Effector memory CD8-positive, alpha-beta T cell (primary cell): ENCODE measurements around the gene AKAP14.
A peak's percentile ranks its signal among the peaks of the same experiment; 100 is the strongest.

Experiments used
- ATAC-seq: fragments of 150-1000 bp; cut with Tn5 transposase; replicated peaks from 2 replicates; pipeline ENCODE4 v1.10.0; 2021; ENCODE audit warnings: mild to moderate bottlenecking, moderate library complexity
- DNase-seq, 3 experiments: peaks; one replicate each; pipeline ENCODE4 v3.0.0; 2021
- H3K27ac Mint-ChIP-seq, 2 donors: one replicate each; pipeline ENCODE4 v1.8.0; 2022; ENCODE audit warnings: mild to moderate bottlenecking in 2 of 2, mixed read lengths in 2 of 2, moderate library complexity in 2 of 2
- H3K27me3 Mint-ChIP-seq, 2 donors: one replicate each; pipeline ENCODE4 v1.8.0; 2022; ENCODE audit warnings: mixed read lengths in 2 of 2
- H3K36me3 Mint-ChIP-seq: one replicate; pipeline ENCODE4 v1.8.0; 2022; ENCODE audit warnings: mild to moderate bottlenecking, moderate library complexity, mixed read lengths; ENCODE audit not compliant: insufficient read depth
- H3K4me1 Mint-ChIP-seq, 2 donors: one replicate each; pipeline ENCODE4 v1.8.0; 2022; ENCODE audit warnings: low read depth in 2 of 2, mixed read lengths in 2 of 2
- H3K4me3 Mint-ChIP-seq, 2 donors: one replicate each; pipeline ENCODE4 v1.8.0; 2022; ENCODE audit warnings: mild to moderate bottlenecking in 2 of 2, mixed read lengths in 2 of 2, moderate library complexity in 2 of 2
- H3K9me3 Mint-ChIP-seq, 2 donors: one replicate each; pipeline ENCODE4 v1.8.0; 2022; ENCODE audit warnings: mixed read lengths in 2 of 2
- total RNA-seq, 9 experiments: gene quantifications; one replicate each; lab custom pipeline; 2026; lab: John Stamatoyannopoulos, UW

Gene AKAP14
- total RNA-seq, result 0 to 0.06 (median 0) reads per million in 9 experiments

- H3K4me1 Mint-ChIP-seq, result no peaks in the 10 kb centered on the region
- H3K4me3 Mint-ChIP-seq, result no peak within 1 kb of the TSS
- H3K27me3 Mint-ChIP-seq, result no peaks in the 10 kb centered on the region
- H3K27ac Mint-ChIP-seq, result no peak within 1 kb of the TSS
- no peaks in the 10 kb centered on the region for H3K9me3 Mint-ChIP-seq
- H3K36me3 Mint-ChIP-seq, result peaks cover 4% of the 10 kb centered on the region
- no peak for ATAC-seq
- DNase-seq, result no peak
These were observed at the start of gene AKAP14 for GRCh38 chrX:119895843-119896326. TSS of gene AKAP14 (plus strand) at chrX:119895893. CDS start at chrX:119903224, 7,331 bp downstream.

- Mint-ChIP-seq H3K36me3 (peaks cover 42% of the 10 kb centered on the region), H3K27me3 (peaks cover 0 to 8% of the 10 kb centered on the region in 2 donors), H3K9me3 (no peaks in the 10 kb centered on the region), H3K4me3 (peak within 1 kb of the TSS; percentile 96 to 100), H3K27ac (peak within 1 kb of the TSS; percentile 94 to 100), H3K4me1 (peaks cover 8 to 13% of the 10 kb centered on the region in 2 donors)
- peak; percentile 87 to 90 (median 87) for DNase-seq
- ATAC-seq, result peak; percentile 97
These were observed 43.0 kb upstream of the AKAP14 start, which contains the start of gene UPF3B for GRCh38 chrX:119852382-119853353. TSS of gene UPF3B (minus strand) at chrX:119852963. CDS start at chrX:119852928, 35 bp downstream.

- peak overlapping the region; percentile 94 to 100 for H3K27ac Mint-ChIP-seq
These were observed 42.2 kb upstream of the AKAP14 start for GRCh38 chrX:119853444-119853843.

GRCh38 chrX:119870626-119871131 is 25.0 kb upstream of the AKAP14 start:
- Mint-ChIP-seq H3K36me3 (peaks cover 36% of the 10 kb centered on the region), H3K4me3 (peak overlapping the region; percentile 96 to 99), H3K27ac (peak overlapping the region; percentile 99 to 100), H3K27me3 (no peaks in the 10 kb centered on the region), H3K9me3 (no peaks in the 10 kb centered on the region), H3K4me1 (peaks cover 6 to 16% of the 10 kb centered on the region in 2 donors)
- ATAC-seq (peak; percentile 18), DNase-seq (peak; percentile 13 to 21 (median 13))

More at GRCh38 chrX:119853444-119853843, 42.2 kb upstream of the AKAP14 start:
- H3K27me3 Mint-ChIP-seq, result peaks cover 0 to 8% of the 10 kb centered on the region in 2 donors
- ATAC-seq, result no peak
- peaks cover 34% of the 10 kb centered on the region for H3K36me3 Mint-ChIP-seq
- DNase-seq, result no peak
- peak overlapping the region; percentile 96 to 100 for H3K4me3 Mint-ChIP-seq
- peaks cover 8 to 13% of the 10 kb centered on the region in 2 donors for H3K4me1 Mint-ChIP-seq
- H3K9me3 Mint-ChIP-seq, result no peaks in the 10 kb centered on the region

DNA sequence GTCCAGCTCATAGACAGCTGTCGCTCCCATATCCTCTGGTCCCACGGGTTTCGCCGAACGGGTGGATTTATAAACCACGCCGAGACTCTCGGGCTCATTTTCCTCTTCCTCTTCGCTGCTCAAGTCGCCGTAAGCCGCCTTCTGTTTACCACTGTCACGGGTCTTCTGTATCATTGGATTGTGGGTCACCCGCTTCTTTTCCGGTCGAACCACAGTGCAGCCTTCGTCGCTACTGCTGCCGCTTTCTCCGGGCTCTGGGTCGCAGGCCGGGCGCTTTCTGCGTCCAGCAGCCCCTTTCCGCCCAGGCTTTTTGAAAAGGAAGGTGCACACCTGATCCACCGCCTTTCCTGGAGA is 24.5 kb upstream of the AKAP14 start:
- peak in 1 of 3 experiments; percentile 42 for DNase-seq
- Mint-ChIP-seq H3K27me3 (no peaks in the 10 kb centered on the region), H3K4me3 (peak overlapping the region; percentile 96 to 99), H3K9me3 (no peaks in the 10 kb centered on the region), H3K27ac (peak overlapping the region; percentile 99 to 100), H3K36me3 (peaks cover 37% of the 10 kb centered on the region), H3K4me1 (peaks cover 6 to 16% of the 10 kb centered on the region in 2 donors)
- ATAC-seq, result peak; percentile 57

GRCh38 chrX:119871599-119872395 is 23.9 kb upstream of the AKAP14 start, which contains the start of the genes NDUFA1 and RNF113A:
TSS of gene NDUFA1 (plus strand) at chrX:119871832. CDS start at chrX:119871912, 80 bp downstream.
TSS of gene RNF113A (minus strand) at chrX:119871733. CDS start at chrX:119871613, 120 bp downstream.
- DNase-seq, result peak; percentile 74 to 79 (median 78)
- Mint-ChIP-seq H3K27ac (peak within 1 kb of the TSS; percentile 99 to 100), H3K27me3 (no peaks in the 10 kb centered on the region), H3K9me3 (no peaks in the 10 kb centered on the region), H3K36me3 (peaks cover 38% of the 10 kb centered on the region), H3K4me3 (peak within 1 kb of the TSS; percentile 96 to 99), H3K4me1 (peaks cover 6 to 16% of the 10 kb centered on the region in 2 donors)
- ATAC-seq, result peak; percentile 88

- ATAC-seq, result no peak
- no peak for DNase-seq
- no peaks in the 10 kb centered on the region for H3K9me3 Mint-ChIP-seq
- H3K4me3 Mint-ChIP-seq, result no peak overlapping the region
- H3K27me3 Mint-ChIP-seq, result no peaks in the 10 kb centered on the region
- H3K27ac Mint-ChIP-seq, result no peak overlapping the region
- peaks cover 52% of the 10 kb centered on the region for H3K36me3 Mint-ChIP-seq
- H3K4me1 Mint-ChIP-seq, result peaks cover 8 to 9% of the 10 kb centered on the region in 2 donors
These were observed 17.0 kb upstream of the AKAP14 start for GRCh38 chrX:119878740-119879139.

- ATAC-seq (peak; percentile 35), DNase-seq (no peak)
- Mint-ChIP-seq H3K9me3 (no peaks in the 10 kb centered on the region), H3K36me3 (peaks cover 41% of the 10 kb centered on the region), H3K4me3 (no peak overlapping the region), H3K27ac (peak overlapping the region; percentile 72 to 77), H3K27me3 (no peaks in the 10 kb centered on the region), H3K4me1 (peaks cover 8 to 9% of the 10 kb centered on the region in 2 donors)
These were observed 15.6 kb upstream of the AKAP14 start for GRCh38 chrX:119880076-119880475.

DNA sequence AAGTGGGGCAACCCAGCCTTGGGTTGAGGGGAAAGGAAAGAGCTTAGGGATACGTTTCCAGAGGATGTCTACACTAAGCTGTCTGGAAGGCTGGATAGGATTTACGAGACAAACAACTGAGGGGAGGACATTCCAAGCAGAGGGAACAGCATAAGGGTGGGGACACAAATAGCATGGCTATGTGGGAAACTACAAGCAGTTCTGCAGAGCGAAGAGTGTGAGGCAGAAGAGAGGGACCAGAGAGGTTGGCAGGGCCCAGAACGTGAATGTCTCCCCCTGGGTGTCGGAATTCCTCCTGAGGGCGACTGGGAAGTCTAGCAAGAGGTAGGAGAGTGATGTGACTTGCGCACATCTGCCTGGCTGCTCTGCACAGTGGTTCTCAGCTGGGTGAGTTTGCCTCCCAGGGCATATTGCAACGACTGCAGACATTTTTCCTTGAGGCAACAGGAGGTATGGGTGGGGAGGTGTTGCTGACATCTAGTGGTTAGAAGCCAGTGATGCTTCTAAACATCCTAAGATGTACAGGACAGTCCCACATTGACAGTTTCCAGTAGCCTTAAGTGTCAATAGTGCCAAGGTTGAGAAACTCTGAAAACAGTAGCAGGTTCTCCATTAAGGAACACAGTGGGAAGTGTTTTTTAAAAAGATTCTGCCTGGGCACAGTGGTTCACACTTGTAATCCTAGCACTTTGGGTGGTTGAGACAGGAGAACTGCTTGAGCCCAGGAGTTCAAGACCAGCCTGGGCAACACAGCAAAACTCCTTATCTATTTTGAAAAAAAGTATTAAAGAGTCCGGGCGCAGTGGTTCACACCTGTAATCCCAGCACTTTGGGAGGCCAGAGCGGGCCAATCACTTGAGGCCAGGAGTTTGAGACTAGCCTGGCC is 14.9 kb upstream of the AKAP14 start:
- H3K27ac Mint-ChIP-seq, result peak overlapping the region; percentile 72 to 77
- H3K4me1 Mint-ChIP-seq, result peaks cover 8 to 9% of the 10 kb centered on the region in 2 donors
- no peaks in the 10 kb centered on the region for H3K9me3 Mint-ChIP-seq
- DNase-seq, result peak; percentile 6 to 23 (median 14)
- no peaks in the 10 kb centered on the region for H3K27me3 Mint-ChIP-seq
- H3K4me3 Mint-ChIP-seq, result no peak overlapping the region
- ATAC-seq, result peak; percentile 94
- H3K36me3 Mint-ChIP-seq, result peaks cover 41% of the 10 kb centered on the region

- Mint-ChIP-seq H3K4me1 (peaks cover 5% of the 10 kb centered on the region in 2 donors), H3K27ac (peak overlapping the region in 1 of 2 donors; percentile 35), H3K4me3 (peak overlapping the region; percentile 59 to 62), H3K9me3 (no peaks in the 10 kb centered on the region), H3K36me3 (peaks cover 6% of the 10 kb centered on the region), H3K27me3 (no peaks in the 10 kb centered on the region)
- ATAC-seq, result peak; percentile 66
- DNase-seq, result peak in 2 of 3 experiments; percentile 10 to 15
These were observed 9.9 kb upstream of the AKAP14 start for GRCh38 chrX:119885554-119886428.

DNA sequence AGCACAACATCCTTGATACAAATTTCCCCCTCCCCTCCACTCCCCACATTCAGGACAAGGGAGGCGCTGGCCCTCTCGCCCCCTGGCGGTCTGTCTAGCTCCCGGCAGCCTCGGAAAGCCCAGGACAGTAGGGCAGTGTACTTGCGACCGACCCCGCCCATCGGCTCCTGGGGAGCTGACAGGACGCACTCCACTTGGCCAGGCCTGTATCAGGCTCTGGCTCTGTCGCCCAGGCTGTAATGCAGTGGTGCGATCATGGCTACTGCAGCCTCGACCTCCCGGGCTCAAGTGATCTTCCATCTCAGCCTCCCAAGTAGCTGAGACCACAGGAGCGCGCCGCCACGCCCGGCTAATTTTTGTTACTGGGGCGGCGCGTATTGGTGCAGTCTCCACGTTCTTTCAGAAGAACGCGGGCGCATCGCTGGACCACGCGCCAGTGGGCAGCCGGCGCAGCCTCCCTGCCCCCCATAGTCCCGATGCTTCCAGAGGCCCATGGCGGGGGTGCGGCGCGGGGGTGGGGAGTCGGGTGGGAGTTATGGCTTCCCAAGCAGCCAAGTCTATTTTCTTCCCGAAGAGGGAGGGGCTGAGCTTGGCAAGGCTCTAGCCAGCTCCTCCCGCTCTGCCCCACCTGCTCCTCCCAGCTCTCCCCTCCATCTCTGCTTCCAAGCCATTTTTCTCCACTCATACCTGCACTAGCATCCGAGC is 7.8 kb upstream of the AKAP14 start:
- H3K4me1 Mint-ChIP-seq, result peaks cover 5% of the 10 kb centered on the region in 2 donors
- no peaks in the 10 kb centered on the region for H3K36me3 Mint-ChIP-seq
- H3K4me3 Mint-ChIP-seq, result peak overlapping the region; percentile 48 to 65
- H3K27ac Mint-ChIP-seq, result no peak overlapping the region
- ATAC-seq (peak; percentile 84), DNase-seq (peak; percentile 36 to 42 (median 40))
- no peaks in the 10 kb centered on the region for H3K9me3 Mint-ChIP-seq
- no peaks in the 10 kb centered on the region for H3K27me3 Mint-ChIP-seq
